T-helper 2 cell (primary cell): ENCODE data around the gene PLA2G6.
A peak's percentile ranks its signal among the peaks of the same experiment; 100 is the strongest.

Experiments used
- DNase-seq, 5 experiments: peaks; one replicate each; pipeline versions ENCODE4 v3.0.0 to v3.0.0-alpha.2; 2012 to 2022

Gene PLA2G6

GRCh38 chr22:38213319-38213989 is 31.8 kb upstream of the PLA2G6 start:
- DNase-seq, result no peak

- DNase-seq, result no peak
These were observed 30.8 kb upstream of the PLA2G6 start for GRCh38 chr22:38212442-38212841.

GRCh38 chr22:38211556-38211955 is 29.9 kb upstream of the PLA2G6 start:
- no peak for DNase-seq

- DNase-seq, result no peak
These were observed 26.9 kb upstream of the PLA2G6 start for GRCh38 chr22:38208551-38208968.

DNA sequence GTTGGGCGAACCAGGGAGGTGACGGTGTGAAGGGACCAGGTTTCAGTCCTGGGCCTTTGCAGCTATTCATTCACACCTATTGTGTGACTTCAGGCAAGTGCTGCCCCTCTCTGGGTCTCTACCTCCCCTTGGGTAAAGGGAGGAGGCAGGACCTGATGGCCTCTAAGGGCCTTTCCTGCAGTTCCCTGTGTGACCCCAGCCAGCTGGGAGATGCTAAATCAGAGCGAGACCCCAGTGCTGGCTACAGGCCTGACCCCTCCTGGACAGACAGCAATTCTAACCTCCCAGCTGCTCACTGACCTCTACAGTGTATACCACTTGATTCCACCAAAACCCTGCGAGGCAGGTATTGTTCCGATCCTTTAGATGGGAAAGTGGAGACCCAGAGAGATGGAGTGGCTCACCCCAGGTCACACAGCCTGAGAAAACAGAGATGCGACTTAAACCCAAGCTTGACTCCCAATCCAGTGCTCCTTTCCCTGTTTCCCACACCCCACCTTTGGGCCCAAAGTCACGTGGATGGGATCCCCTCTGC is 26.3 kb upstream of the PLA2G6 start:
- no peak for DNase-seq

DNA sequence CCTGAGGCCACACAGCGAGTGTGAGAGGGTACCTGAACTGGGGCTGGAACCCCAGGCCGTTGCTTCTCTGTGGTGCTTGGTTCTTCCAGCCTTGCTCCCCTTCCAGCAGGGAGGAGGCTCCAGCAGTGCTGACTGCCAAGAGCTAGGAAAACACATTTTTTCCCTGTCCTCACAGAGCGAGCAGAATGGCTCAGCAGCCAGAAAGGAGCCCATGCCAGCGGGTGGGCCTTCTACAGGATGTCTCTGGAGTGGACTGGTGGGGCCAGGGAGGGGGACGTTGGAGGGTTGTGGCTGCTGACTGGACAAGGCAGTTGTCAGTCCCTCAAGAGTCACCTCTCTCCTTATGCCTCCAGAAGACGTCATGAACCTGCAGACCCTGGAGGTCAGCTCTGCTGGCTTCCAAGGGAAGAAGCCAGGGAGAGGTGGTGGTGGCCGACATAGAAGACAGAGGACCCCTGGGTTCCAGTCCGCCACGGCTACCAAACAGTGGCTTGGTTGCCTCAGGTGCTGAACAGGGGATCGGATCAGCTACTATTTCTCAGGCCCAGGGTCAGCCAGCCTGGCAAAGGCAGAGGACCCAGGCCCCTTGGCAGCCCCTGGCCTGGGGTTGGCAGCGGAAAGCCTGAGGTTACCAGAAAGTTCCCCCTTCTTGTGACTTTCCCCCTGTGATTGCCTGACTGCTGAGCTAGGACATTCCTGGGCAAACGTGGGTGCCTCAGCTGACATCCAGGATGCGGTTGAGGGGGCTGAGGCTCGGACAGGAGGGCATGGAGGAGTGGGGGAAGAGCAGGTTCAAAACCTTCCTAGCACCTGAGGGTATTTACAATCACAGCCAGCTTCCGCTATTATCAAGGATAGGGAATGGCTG is 23.9 kb upstream of the PLA2G6 start:
- no peak for DNase-seq

GRCh38 chr22:38204784-38205183 is 23.2 kb upstream of the PLA2G6 start:
- DNase-seq, result peak in 2 of 5 experiments; percentile 36 to 41

- DNase-seq, result no peak
These were observed 22.4 kb upstream of the PLA2G6 start for GRCh38 chr22:38203855-38204514.

DNA sequence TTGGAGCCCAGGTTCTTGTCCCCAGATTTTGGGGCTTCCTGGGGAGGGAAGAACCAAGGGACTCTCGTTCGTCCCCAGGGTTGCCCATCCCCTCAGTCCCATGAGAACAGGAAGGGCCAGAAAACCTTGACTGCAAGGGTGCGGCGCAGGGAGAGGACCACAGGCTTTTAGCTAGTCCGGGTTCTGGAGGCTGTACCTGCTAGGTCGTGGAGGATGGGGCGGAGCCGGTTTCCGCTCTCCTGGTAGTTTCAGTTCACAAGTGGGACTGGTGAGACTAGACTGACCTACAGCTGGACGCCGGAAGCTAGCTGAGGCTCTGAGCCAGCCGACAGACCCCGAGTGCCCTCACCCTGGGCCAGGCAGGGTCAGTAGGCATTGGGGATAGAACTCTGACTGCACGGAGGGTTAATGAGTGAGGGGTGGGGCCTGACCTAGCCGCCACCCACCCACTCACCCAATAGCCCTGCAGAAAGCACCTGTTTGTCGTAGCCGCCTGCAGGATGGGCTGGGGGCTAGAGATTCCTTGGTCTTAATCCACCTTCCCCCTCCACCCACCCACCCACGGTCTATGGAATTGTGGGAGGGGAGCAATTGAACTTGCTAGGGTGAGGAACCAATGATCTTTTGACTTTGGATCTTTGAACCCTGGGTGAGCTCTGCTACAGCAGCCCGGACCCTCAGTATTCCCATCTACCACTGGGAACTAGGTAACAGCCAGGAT is 21.6 kb upstream of the PLA2G6 start:
- DNase-seq, result peak in 2 of 5 experiments; percentile 30 to 43

DNA sequence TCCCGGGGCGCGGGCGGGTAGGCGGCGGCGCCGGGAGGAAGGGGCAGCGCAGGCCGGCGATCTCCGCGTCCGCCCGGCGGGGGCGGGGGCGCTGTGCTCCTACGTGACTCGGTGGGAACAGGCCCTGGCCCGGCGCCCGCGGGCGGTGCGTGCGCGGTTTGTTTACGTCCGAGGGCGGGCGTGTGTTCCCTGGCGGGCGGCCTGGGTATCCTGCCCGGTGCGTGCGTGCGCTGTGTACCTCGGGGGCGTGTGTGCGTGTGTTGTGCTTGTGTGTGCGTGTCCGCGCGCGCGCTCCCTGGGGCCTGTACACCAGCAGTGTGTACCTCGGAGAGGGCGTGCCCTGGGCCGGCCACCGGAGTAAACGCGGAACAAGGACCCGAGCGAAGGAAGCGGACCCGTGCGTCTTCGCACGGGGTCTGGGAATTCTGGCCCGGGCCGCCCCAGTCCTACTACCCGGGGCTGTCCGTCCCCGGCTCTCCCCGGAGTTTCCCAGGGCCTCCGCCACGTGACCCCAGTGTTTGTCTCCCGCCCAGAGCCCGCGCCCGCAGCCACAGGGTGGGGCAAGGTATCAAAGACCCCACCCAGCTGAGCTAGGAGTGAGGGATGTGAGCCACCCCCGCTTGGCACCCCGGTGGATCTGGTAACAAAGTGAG is 20.9 kb upstream of the PLA2G6 start:
- peak; percentile 20 to 80 (median 38) for DNase-seq

- peak; percentile 66 to 87 (median 79) for DNase-seq
These were observed 20.2 kb upstream of the PLA2G6 start, which contains the start of gene MAFF for GRCh38 chr22:38201711-38202436. Gene MAFF (plus strand): TSS chr22:38201994. CDS start chr22:38213854, 11,860 bp downstream.

GRCh38 chr22:38201371-38201710 is 19.7 kb upstream of the PLA2G6 start:
- no peak for DNase-seq

DNA sequence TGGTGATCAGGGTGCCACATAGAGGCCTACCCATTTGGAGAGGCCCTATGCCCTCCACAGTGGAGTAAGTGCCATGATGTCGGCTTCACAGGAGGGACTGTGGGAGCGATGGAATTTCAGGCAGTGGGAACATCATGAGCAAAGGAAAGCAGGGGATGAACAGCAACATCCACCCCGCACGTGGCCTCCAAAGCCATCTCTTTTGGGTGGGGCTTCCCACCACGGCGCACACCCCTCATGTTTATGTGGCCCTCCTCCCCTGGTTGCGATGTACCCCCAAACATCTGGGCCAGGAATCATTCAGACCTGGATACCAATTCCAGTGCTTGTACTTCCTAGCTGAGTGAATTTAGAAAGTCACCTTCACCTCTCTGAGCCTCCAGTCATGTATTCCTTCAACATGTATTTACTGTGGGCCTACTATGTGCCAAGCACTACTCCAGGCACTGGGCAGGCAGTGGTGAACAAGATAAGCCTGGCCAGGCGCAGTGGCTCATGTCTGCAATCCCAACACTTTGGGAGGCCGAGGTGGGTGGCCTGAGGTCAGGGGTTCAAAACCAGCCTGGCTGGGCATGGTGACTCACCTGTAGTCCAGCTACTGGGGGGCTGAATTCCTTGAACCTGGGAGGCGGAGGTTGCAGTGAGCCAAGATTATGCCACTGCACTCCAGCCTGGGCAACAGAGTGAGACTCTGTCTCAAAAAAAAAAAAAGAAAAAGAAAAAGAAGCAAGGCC is 18.4 kb upstream of the PLA2G6 start:
- no peak for DNase-seq

DNA sequence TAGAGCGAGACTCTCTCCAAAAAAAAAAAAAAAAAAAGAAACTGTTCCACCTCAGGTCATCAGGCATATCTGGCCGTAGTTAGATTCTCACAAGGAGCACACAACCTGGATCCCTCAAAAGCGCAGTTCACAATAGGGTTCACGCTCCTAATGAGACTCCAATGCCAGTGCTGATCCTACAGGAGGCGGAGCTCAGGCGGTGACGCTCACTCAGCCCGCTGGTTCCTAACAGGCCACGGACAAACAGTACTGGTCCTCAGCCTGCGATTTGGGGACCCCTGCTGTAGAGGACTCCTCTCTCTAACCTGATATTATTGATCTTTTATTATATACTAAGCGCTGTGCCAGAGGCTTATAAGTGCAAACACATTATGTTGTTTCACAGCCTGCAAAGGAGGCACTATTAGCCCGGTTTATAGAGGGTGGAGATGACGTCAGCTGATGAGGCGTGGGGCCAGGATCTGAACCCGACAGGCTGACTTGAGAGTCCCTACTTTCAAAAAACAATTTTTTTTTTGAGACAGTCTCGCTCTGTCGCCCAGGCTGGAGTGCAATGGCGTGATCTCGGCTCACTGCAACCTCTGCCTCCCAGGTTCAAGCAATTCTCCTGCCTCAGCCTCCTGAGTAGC is 15.3 kb upstream of the PLA2G6 start:
- DNase-seq, result no peak

GRCh38 chr22:38193580-38193979 is 11.9 kb upstream of the PLA2G6 start:
- DNase-seq, result no peak

DNA sequence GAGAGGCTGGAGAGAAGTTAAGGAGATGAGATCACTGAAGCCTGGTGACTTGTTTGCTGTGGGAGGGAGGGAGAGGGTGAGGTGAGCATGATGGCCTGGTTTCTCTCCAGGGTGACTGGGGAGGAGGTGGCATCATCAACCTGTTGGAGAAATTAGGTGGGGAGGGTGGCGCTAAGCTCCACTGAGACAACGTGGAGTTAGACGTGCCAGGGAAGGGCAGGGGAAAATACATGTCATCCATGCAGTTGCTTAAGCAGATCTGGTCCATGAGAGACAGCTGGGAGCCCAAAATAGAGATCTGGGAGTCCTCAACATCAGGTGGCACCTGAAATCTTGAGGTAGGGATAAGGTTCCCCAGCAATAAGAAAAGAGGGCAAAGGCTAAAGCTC is 10.8 kb upstream of the PLA2G6 start:
- no peak for DNase-seq

DNA sequence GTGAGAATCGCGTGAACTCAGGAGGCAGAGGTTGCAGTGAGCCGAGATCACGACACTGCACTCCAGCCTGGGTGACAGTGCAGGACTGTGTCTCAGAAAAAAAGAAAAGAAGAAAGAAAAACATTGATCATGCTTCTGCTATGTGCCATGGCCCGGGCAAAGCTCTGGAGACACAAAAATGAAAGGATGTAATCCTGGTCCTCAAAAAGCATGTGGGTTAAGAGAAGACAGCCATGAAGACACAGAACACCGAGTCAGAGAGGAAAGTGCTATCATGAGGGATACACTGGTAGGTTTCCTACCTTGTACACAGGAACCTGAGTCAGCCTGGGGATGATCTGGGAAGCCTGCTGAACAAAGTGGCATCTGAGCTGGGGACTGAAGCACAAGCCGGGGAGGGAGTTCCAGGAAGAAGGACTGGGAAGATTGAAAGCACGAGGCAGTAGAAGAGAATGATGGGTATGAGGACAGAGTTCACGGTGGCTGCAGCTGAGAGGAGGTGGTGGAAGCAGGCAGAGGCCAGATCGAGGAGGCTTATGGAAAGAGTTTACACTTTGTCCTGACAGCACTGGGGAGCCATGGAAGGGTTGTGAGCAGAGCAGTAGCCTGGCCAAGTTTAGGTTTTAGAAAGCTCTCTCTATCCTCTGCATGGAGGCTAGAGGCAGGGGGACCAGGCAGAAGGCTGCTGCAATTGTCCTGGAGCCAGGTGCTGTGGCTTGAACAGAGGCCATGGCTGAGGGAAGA is 10.3 kb upstream of the PLA2G6 start:
- no peak for DNase-seq

GRCh38 chr22:38191055-38191454 is 9.4 kb upstream of the PLA2G6 start:
- DNase-seq, result no peak

- DNase-seq, result no peak
These were observed 9.0 kb upstream of the PLA2G6 start for GRCh38 chr22:38190581-38190980.
